HT-29 (cell line): ENCODE data around the gene DBNL. TPM values are rescaled to one million over a fixed set of nuclear protein-coding genes. Genes with fewer than 3 reads are reported as not detected.

Experiments
- DNase-seq: peaks from one replicate; pipeline ENCODE4 v3.0.0-alpha.2; 2015; ENCODE audit warnings: low spot score
- total RNA-seq: library from RNA; depleted of rRNA; stranded (reverse); fragments of >200 nt; shearing (Covaris generic); gene quantifications from 2 replicates; pipeline ENCODE4 v1.2.3, GENCODE V29; 2014

DBNL gene
- total RNA-seq, 1 experiment from 2014 or later: 184 TPM

DNA sequence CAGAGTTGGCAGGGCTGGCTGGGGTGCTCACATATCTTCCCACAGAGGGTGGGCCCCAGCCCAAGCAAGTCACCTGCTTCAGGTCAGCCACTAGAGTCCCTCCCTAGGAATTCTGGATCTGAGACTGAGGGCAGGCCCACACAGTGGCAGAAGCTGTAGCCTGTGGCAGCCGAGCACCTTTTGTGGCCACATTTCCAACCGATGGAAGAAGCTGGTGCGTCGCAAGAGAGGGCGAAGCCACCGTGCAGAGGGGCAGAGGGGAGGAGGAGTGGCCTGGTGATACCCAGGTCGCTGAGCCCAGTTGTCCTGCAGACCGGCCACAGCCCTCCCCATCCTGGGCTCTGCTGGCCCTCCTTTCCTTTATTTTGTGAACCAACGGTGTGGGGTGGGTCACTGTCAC lies 32.6 kb downstream of the DBNL start:
- DNase-seq: no peak

DNA sequence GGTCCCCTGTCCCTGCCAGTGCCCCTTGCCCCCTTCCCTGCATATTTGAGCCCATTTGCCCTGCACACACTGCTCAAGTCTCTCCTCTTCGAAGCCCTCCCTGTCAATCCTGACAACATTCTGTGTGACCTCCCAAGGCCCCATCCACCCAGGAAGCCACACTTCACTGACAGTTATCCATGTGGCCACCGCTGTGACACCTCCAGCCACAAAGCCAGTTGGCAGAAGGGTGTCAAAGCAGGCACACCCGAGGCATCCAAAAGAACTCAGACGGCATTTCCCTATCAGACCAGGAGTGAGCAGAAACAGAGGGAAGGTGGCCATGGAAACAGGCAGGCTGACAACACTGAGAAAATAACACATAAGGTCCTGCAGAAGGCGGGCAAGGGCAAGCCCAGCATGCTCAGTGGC lies 33.2 kb downstream of the DBNL start:
- DNase-seq: no peak

DNA sequence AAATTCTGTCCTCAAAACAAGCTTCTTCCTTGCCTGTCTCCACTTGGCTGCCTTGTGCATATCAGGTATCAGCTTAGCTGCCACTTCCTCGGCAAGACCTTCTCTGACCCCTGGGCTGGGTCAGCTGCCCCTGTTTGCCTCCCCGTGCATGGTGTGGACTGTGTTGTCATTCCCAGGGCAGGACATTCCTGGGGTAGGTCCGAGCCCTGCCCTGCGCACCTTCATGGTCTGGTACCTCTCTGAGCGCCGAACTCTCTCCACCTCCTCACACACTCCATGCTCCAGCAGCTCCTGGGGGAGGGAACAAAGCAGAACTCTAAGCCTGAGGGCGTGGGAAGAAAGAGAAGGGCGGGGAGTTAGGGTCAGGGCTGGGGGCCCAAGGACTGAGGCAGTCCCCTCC lies 34.0 kb downstream of the DBNL start:
- DNase-seq: no peak

DNA sequence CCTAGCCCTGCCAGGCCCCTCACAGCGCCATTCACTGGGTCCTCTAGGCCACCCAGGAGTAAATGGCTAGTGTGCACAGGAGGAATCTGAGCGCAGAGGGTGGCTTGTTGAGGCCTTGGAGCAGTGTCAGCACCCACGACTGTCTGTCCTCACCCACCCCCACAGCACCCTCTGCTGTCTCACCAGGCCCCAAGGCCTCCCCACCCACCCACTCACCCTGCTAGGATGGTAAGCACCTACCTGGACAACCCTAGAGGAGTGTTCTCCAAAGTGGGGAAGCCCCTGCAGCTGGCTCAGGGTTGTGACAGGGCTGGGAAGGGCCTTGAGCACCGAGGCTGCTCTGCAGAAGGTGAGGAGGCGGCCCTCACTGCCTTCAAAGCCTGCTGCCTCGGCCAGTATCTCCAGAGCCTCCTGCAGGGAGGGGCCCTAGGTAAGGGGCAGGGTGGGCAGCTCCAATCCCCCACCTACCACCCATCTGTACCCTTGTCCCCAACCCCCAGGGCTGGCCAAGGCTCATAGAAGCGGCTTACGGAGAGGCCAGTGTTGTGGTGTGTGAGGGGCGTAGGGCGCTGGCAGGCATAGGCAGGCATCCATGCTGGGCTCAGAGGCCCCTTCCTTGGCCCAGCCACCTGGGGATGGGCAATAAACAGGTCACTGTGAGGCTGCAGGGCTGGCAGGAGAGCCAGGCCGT lies 35.0 kb downstream of the DBNL start:
- DNase-seq: no peak

DNA sequence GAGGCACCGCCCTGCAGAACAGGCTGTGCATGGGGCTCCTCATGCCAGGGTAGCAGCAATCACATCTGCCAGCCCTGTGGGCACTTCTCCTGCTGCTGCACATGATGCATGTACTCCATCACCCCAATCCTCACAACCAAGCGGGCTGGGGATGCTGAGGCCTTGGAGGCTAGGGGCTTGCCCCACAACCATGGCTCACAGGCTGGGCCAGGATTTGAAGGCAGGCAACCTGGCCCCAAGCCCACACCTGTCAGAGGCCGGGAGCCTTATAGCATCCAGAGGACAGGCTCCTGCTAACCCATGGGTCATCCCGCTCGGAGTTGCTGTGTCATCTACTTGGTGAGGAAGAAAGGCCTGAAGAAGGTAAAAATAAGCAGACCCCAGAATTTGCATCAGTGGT lies 35.6 kb downstream of the DBNL start:
- DNase-seq: no peak

DNA sequence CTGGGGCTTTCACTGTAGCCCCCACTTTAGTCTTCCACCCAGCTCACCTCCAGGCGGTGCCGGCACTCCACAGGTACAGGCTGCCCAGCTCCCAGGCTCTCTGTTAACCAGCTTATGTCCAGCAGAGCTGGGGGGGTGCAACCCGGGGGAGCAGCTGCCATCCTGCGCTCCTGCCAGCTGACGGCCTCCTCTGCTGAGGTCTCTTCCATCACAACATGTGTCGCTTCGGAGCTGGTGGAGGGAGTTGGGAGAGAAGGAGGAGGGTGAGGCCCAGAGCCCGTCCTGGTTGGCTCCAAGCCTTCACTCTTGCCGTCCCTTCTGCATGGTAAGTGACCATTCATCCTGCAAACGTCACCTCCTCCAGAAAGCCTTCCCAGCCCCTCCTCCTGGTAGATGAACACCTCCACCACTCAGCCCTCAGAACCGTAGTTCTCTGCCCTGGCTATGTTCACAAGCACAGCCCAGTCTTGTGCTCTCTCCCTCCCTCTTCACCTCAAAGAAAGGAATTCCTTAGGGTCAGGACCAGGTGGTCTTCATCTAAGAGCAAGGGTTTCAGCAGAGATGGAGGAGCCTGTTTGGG lies 36.3 kb downstream of the DBNL start:
- no peak for DNase-seq

- DNase-seq: no peak
Measured at GRCh38 chr7:44081266-44081748, 36.8 kb downstream of the DBNL start.

- peak; percentile 98 for DNase-seq
Measured at GRCh38 chr7:44082541-44083207, 38.2 kb downstream of the DBNL start.

- DNase-seq: no peak
Measured at GRCh38 chr7:44083796-44084195, 39.3 kb downstream of the DBNL start.

DNA sequence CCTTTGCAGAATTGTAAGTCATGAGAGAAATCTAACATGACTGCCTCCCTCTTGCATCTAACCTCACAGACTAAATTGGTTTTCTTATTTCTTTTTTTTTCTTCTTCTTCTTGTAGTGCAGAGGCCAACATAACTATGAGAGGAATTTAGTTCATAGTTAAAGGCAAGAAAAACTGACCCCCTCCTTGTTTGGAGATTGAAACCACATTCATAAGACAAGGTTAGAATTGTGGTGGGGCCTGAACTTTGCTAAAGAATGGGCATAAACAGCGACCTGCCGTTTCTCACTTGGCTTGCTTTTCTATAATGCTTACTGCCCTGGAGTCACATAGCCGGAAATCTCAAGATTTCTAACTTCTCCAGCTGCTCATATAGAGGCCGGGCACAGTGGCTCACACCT lies 40.2 kb downstream of the DBNL start:
- DNase-seq: no peak

GRCh38 chr7:44085546-44085945 lies 41.0 kb downstream of the DBNL start:
- no peak for DNase-seq

GRCh38 chr7:44086627-44087026 lies 42.1 kb downstream of the DBNL start:
- no peak for DNase-seq

- DNase-seq: no peak
Measured at GRCh38 chr7:44087911-44088838, 43.7 kb downstream of the DBNL start.

DNA sequence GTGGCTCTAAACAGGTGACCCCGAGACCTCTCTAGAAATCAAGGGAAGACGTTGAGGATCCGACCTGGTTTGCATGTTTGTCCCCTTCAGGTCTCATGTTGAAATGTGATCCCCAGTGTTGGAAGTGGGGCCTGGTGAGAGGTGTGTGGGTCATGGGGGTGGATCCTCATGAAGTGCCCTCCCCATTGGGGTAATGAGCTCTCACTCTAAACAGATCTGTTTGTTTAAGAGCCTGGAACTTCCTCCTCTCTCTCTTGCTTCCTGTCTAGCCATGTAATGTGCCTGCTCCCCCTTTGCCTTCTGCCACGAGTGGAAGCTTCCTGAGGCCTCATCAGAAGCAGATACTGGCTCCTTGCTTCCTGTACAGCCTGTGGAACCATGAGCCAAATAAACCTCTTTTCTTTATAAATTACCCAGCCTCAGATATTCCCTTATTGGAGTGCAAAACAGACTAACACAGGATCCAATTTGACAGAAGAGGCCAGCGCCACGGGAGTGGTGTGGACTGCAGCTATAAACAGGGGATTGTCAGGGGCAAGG lies 48.7 kb downstream of the DBNL start:
- no peak for DNase-seq

DNA sequence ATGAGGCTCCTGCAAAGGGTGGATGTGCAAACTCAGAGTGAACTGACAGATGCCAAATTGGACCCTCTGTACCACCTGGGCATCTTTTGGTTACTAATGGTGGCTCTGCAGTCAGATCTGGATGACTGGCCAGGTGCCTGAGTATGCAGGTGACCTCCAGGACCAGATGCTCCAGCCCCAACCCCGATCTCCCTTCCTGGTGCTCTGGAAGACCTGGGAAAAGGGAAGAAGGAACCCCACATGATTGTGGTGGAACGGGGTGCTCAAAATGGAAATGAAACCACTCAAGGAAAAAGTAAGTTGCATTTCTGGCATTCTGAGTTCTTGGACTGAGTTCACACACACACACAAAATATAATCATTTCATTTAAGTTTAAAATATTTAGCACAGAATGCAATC lies 49.9 kb downstream of the DBNL start:
- DNase-seq: no peak

- no peak for DNase-seq
Measured at GRCh38 chr7:44094883-44095592, 50.5 kb downstream of the DBNL start.

DNA sequence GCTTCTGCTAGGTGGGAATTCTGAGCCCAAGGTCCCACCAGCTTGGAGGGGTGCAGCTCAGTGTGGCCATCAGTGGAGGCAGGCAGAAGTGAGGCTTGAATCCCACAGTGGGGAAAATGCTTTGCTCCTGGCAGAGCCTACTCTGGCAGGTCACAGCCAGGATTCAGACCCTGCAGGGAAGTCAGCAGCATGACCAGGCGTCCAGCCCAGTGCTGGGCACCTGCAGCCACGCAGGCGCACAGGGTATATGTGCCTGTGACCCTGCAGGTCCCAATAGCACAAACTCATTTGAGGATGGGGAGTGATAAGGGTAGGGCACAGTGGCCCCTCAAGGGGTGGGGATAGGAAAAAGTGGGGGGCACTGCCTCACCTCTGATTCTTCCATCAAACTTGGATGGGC lies 51.3 kb downstream of the DBNL start:
- DNase-seq: no peak

DNA sequence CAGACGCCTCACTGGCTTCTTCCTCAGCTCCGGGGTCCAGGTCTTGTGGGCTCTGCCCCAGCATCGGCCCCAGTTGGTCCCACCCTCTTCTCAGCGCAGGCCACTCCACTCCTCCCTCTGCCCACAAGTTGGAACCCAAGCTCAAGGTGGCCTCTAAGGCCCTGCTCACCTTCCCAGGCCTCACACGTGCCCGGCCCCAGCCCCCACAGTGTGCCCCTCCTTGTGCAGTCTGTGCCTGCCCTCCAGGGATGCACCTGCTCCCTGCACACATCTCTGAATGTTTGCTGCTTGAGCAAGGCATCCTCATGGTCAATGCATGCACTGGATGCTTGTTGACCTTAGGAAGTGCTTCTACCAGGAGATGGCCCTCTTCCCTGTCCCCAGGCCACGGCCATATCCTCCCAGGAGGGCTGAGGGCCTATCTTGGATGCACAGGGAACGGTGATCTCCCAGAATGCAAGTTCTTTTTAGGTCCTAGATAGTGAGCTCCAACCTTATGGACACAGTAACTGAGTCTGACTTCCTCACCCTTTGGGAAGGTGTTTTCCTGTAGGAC lies 51.9 kb downstream of the DBNL start:
- DNase-seq: no peak

GRCh38 chr7:44097064-44097932 lies 52.8 kb downstream of the DBNL start:
- no peak for DNase-seq
